Gastrocnemius medialis (tissue), 4 donors: ENCODE measurements around the gene SEC14L5.

ENCODE experiments used
- POLR2A ChIP-seq, 2 donors: fragments of 450-650 bp; IDR thresholded peaks; one replicate each; pipeline ENCODE4 v1.6.1; 2017; ENCODE audit warnings: antibody characterized with exemption in 2 of 2, mild to moderate bottlenecking in 2 of 2, moderate library complexity in 2 of 2
- TF ChIP-seq, protein P1 (sequence below), 5 experiments: fragments of 450-650 bp in 3 of 5; fragments of 200-600 bp in 2 of 5; sonication (generic) in 2 of 5; IDR thresholded peaks in 4 of 5; conservative IDR thresholded peaks in 1 of 5; 1 replicate in 4 of 5; 2 replicates in 1 of 5; pipeline ENCODE4 v1.5.1; 2016 to 2019; ENCODE audit warnings: antibody characterized with exemption in 5 of 5, mild to moderate bottlenecking in 3 of 5, moderate library complexity in 3 of 5

DNA sequence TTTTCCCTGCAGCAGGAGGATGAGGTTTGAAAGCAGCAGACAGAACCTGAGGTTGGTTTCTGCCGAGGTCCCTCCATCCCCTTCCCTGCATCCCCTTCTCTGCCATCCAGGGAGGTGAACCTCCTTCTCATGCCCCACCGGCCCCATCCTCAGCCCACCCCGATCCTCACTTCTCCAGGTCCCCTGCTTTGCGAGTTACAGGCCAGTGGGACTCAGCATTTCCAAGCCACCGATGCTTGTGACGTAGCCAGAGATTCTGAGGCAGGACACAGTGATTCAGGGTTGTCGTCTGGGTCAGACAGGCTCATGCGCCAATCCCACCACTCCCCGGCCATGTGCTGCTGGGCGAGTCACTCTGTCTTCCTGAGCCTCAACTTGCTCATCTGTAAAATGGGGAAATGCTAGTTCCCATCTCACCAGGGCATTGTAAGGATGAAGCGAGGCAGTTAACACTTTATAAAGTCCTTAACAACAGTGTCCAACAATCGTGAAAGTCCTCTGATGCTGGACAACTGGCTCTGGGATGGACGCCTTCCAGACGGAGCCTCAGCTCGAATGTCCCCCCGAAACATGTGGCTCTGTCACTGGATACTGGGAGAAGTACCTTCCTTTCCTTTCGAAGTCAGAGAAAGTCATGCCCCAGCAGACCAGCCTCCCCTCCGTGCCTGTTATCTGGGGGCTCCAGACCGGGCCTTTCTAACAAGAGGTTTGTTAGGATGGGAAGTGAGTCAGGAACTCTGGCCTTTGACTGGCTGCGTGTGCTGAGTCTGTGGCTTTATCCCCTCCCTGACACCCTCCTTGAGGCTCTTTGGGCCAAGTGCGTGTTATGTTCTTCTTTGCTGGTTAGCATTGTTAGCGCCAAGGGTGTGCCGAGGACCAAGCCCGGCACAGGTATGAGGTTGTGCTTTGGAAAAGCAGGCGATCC lies 21.9 kb downstream of the SEC14L5 start:
- TF ChIP-seq, protein P1, sequence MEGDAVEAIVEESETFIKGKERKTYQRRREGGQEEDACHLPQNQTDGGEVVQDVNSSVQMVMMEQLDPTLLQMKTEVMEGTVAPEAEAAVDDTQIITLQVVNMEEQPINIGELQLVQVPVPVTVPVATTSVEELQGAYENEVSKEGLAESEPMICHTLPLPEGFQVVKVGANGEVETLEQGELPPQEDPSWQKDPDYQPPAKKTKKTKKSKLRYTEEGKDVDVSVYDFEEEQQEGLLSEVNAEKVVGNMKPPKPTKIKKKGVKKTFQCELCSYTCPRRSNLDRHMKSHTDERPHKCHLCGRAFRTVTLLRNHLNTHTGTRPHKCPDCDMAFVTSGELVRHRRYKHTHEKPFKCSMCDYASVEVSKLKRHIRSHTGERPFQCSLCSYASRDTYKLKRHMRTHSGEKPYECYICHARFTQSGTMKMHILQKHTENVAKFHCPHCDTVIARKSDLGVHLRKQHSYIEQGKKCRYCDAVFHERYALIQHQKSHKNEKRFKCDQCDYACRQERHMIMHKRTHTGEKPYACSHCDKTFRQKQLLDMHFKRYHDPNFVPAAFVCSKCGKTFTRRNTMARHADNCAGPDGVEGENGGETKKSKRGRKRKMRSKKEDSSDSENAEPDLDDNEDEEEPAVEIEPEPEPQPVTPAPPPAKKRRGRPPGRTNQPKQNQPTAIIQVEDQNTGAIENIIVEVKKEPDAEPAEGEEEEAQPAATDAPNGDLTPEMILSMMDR (IDR thresholded peaks at IDR 0.05 in 4 of 5, conservative IDR thresholded peaks at IDR 0.05 in 1 of 5), result no peak
- TF ChIP-seq POLR2A (IDR thresholded peaks at IDR 0.05), result no peak
